Stomach smooth muscle (tissue), 2 donors: ENCODE measurements around the gene NRG3.
"Not testable (repeated sequence)": the region's sequence is repeated elsewhere in the genome, so short reads cannot be mapped to it uniquely, and the experiment has no call there.

Source experiments
- H3K27ac ChIP-seq: one replicate; pipeline ENCODE4 v1.7.0; 2013; ENCODE audit warnings: mild to moderate bottlenecking, low read length, inconsistent platforms
- H3K27me3 ChIP-seq, 2 donors: one replicate each; pipeline ENCODE4 v1.7.0; 2013; ENCODE audit warnings: low read length in 2 of 2; ENCODE audit not compliant: insufficient read depth in 2 of 2, control insufficient read depth in 1 of 2
- H3K36me3 ChIP-seq, 2 donors: one replicate each; pipeline ENCODE4 v1.7.0; 2013; ENCODE audit warnings: low read length in 2 of 2; ENCODE audit not compliant: control insufficient read depth in 2 of 2, insufficient read depth in 2 of 2
- H3K4me1 ChIP-seq: one replicate; pipeline ENCODE4 v1.7.0; 2013; ENCODE audit warnings: low read length; ENCODE audit not compliant: control insufficient read depth, insufficient read depth
- H3K4me3 ChIP-seq, 2 donors: one replicate each; pipeline ENCODE4 v1.7.0; 2013; ENCODE audit warnings: low read length in 2 of 2
- H3K9ac ChIP-seq, 2 donors: one replicate each; pipeline ENCODE4 v1.7.0; 2013; ENCODE audit warnings: low read length in 2 of 2, mild to moderate bottlenecking in 1 of 2
- H3K9me3 ChIP-seq, 2 donors: one replicate each; pipeline ENCODE4 v1.7.0; 2013; ENCODE audit warnings: low read length in 2 of 2; ENCODE audit not compliant: control insufficient read depth in 2 of 2
- donor health status: healthy.
- donor health status: Pancreatic carcinoma.

NRG3 gene

DNA sequence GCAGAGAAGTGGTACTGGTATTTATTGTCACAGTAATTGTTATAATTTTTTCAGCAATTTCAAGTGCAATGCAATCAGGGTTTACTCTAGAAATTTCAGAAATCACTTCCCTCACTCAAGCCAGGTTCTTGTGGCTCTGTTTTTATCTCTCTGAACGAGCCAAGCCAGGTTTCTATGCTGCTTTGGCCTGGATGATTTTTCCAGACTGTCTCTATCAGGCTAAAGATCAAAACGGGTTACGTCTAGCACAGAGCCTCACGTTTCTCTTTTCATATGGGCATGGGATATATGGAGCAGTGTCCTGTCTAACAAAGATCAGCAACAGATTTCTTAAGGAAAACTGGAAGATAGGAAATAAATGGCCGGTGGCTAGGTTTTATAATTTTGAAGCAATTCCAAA lies 1105.3 kb downstream of the NRG3 start:
- Histone ChIP-seq H3K9ac (no peak overlapping the region), H3K9me3 (no peaks in the 10 kb centered on the region), H3K4me1 (no peaks in the 10 kb centered on the region), H3K36me3 (no peaks in the 10 kb centered on the region), H3K4me3 (no peak overlapping the region), H3K27me3 (no peaks in the 10 kb centered on the region), H3K27ac (no peak overlapping the region)

DNA sequence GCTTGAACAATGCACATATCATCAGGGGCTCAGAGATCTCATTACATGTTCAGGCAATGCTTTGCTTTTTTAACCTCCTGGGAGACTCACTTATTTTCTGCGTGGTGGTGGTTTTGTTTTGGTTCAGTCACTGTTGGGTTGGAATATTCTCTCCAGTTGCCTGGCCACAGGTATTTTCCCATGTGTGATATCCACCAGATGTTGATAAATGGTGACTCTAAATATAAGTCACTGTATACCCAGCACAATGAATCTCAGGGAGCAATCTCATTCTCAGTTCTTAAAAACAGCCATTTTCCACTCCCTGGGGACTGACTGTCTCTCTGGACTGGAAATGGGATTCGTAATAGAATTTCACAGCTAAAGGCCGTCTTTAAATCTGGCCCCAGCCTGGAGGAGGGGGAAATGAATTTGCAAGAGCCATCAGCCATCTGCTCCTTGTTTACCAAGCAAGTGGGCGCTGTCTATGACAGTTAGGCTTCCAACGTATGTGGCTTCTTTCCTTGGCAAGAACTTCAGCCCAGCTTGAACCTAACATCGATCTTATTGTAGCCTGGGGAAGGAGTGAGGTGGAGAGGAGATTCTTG lies 1106.2 kb downstream of the NRG3 start:
- no peak overlapping the region for H3K9ac ChIP-seq
- H3K4me3 ChIP-seq, result no peak overlapping the region
- H3K27ac ChIP-seq, result no peak overlapping the region
- H3K9me3 ChIP-seq, result no peaks in the 10 kb centered on the region
- H3K27me3 ChIP-seq, result no peaks in the 10 kb centered on the region
- no peaks in the 10 kb centered on the region for H3K4me1 ChIP-seq
- no peaks in the 10 kb centered on the region for H3K36me3 ChIP-seq

DNA sequence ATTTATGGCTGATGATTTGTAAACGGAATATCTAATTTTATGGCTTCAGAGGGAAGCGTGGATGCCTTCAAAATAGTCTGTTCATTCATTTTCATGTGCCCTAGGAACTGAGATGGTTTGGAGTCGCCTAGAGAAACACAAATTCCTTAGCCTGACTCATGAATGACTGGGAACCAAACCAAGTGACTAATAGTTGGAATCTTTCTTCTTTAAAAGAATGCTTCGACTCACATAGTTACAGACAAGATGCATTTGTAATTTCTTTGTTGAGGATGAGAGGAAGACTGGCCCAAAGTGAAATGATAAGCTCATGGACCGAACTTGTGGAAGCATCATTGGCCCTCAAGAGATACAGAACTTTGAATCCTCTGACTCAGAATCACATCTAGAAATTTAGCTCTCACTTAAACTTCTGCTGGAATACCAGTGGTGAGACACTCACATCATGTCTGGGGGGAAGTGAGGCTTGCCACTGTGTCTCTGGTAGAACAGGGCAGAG lies 1107.2 kb downstream of the NRG3 start:
- Histone ChIP-seq H3K27ac (no peak overlapping the region), H3K9me3 (no peaks in the 10 kb centered on the region)

DNA sequence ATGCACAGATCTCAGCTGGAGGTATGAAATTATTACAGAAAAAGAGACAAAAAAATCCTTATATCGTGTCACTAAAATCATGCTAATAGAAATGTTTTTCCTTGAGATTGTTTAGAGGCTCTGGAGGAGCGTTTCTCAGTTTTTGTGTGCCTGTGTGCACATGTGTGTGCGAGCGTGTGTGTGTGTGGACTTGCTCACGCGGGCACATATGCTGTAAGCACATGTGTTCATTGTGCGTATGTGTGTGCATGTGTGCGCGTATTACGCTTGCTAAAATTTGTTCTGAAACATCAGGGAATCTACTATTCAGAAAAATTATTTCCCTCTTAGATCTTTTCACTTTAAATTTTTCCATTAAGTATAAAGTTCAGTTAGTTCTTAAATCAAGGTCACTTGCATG lies 1111.2 kb downstream of the NRG3 start:
- Histone ChIP-seq H3K27ac (no peak overlapping the region), H3K4me3 (no peak overlapping the region), H3K9ac (no peak overlapping the region), H3K36me3 (no peaks in the 10 kb centered on the region), H3K4me1 (no peaks in the 10 kb centered on the region), H3K27me3 (no peaks in the 10 kb centered on the region), H3K9me3 (no peaks in the 10 kb centered on the region)

More for the DNA sequence above, 1107.2 kb downstream of the NRG3 start:
- H3K27me3 ChIP-seq, result no peaks in the 10 kb centered on the region
- H3K36me3 ChIP-seq, result no peaks in the 10 kb centered on the region
- H3K4me1 ChIP-seq, result no peaks in the 10 kb centered on the region
- no peak overlapping the region for H3K9ac ChIP-seq
- H3K4me3 ChIP-seq, result no peak overlapping the region

DNA sequence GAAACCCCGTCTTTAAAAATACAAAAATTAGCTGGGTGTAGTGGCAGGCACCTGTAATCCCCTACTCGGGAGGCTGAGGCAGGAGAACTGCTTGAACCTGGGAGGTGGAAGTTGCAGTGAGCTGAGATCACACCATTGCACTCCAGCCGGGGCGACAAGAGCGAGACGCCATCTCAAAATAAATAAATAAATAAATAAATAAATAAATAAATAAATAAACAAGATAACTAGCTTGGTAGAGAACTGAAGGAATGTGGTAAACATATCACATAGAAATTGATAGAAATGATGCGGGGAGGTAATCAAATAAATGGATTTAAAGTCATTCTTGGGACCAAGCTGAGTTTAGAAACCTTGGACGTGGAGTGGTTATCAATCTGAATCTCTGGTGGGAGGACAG lies 1131.5 kb downstream of the NRG3 start:
- not testable (repeated sequence) for H3K27me3 ChIP-seq, H3K9me3 ChIP-seq, H3K4me3 ChIP-seq, H3K4me1 ChIP-seq, H3K36me3 ChIP-seq, H3K9ac ChIP-seq, H3K27ac ChIP-seq

DNA sequence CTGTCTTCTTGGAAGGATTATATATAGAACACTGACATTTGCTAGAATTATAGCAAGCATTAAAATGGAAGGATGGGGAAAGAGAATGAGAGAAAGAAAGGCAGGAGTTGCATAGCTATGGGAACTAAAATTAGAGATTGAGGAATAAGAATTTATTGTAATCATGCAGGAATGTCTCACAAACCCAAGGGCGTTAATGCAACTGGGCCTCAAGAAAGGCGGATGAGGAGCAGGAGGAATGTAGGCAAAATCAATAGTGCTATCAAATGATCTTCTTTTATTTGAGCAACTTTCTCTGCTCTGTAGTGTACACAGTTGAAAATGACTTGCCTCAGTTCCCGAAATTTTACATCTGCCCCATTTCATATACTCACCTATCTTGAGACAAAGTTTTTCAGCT lies 1132.5 kb downstream of the NRG3 start:
- no peaks in the 10 kb centered on the region for H3K27me3 ChIP-seq
- no peaks in the 10 kb centered on the region for H3K36me3 ChIP-seq
- H3K27ac ChIP-seq, result no peak overlapping the region
- H3K9me3 ChIP-seq, result no peaks in the 10 kb centered on the region
- no peak overlapping the region for H3K9ac ChIP-seq
- H3K4me1 ChIP-seq, result no peaks in the 10 kb centered on the region
- H3K4me3 ChIP-seq, result no peak overlapping the region

DNA sequence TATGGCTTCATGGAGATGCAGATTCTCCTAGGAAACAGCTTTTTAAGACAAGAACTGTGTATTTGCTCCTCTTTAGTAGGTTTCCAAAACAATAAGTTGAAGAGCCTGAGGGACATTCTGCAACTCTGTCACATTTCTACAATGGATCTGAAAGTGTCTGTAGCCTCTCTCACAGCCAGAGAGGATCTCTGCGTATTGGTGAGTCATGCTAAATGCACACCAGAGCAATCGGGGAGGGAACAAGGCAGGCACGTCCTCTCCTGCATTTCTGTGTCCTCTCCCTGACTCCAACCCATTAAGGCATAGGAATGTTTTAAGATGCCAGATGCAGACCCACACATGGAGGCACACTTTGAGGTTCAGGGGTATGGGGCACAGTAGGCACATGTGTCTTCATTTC lies 1137.9 kb downstream of the NRG3 start:
- Histone ChIP-seq H3K4me3 (no peak overlapping the region), H3K4me1 (no peaks in the 10 kb centered on the region), H3K27ac (no peak overlapping the region)

GRCh38 chr10:83017076-83017867 lies 1142.3 kb downstream of the NRG3 start:
- Histone ChIP-seq H3K27me3 (no peaks in the 10 kb centered on the region), H3K9me3 (no peaks in the 10 kb centered on the region), H3K36me3 (no peaks in the 10 kb centered on the region), H3K4me3 (no peak overlapping the region), H3K27ac (no peak overlapping the region), H3K9ac (no peak overlapping the region), H3K4me1 (no peaks in the 10 kb centered on the region)

More for the DNA sequence above, 1137.9 kb downstream of the NRG3 start:
- Histone ChIP-seq H3K9me3 (no peaks in the 10 kb centered on the region), H3K27me3 (no peaks in the 10 kb centered on the region), H3K36me3 (no peaks in the 10 kb centered on the region), H3K9ac (no peak overlapping the region)

DNA sequence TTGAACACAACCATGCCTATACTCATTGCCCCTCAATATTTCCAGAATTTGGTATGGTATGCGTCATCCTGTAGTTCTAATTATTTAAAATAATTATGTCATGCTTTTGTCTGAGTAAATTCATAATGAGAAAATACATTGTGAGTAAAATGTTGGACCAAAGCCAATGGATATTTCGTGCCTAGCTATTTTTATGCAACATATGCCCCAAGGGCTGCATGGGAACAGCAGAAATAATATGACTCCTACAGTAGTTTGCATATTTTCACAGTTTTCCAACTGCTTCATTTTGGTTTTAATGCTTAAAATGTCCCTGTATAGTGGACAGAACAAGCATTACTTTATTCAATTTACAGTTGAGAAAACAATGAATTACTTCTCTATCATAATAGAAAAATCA lies 1148.7 kb downstream of the NRG3 start:
- H3K9me3 ChIP-seq, result no peaks in the 10 kb centered on the region
- H3K9ac ChIP-seq, result no peak overlapping the region
- H3K4me3 ChIP-seq, result no peak overlapping the region
- no peak overlapping the region for H3K27ac ChIP-seq
- H3K36me3 ChIP-seq, result no peaks in the 10 kb centered on the region
- H3K27me3 ChIP-seq, result no peaks in the 10 kb centered on the region
- no peaks in the 10 kb centered on the region for H3K4me1 ChIP-seq
